Heart left ventricle (tissue), 13 donors: ENCODE measurements around the gene OR2V1.
"Not testable (repeated sequence)": the region's sequence is repeated elsewhere in the genome, so short reads cannot be mapped to it uniquely, and the experiment has no call there.

ENCODE experiments used
- POLR2A ChIP-seq, 2 donors: fragments of 450-650 bp; IDR thresholded peaks; one replicate each; pipeline ENCODE4 v1.6.1; 2017; ENCODE audit warnings: antibody characterized with exemption in 2 of 2, mild to moderate bottlenecking in 2 of 2, moderate library complexity in 2 of 2
- TF ChIP-seq, protein P1 (sequence below), 12 donors: fragments of 200-600 bp; sonication (generic) in 4 of 12; IDR thresholded peaks; one replicate each; pipeline versions ENCODE4 v1.5.0 to v1.8.0; 2018 to 2022; ENCODE audit warnings: antibody characterized with exemption in 12 of 12, mild to moderate bottlenecking in 5 of 12
- donor health status: ischemic (EF 13 %, LVEDD 7.1; RV severe dilation, severe dysfunction).
- donor health status: DM: no; HTN: yes; CAD: no.
- donor health status: DM: no; HTN: no; CAD: no.
- donor health status: ischemic (EF 25% LVEDD 6.9; RV normal size, moderate dysfunction).
- donor health status: ischemic (EF 25% LVEDD 5.7; RV mildly dilated, moderate dysfunction).
- donor health status: ischemic (EF 35%, LVEDD 5.7; RV mildly dilated, moderate dysfunction).
- donor health status: nonischemic (EF 11% LVEDD 7.7; RV severe dilation, severe dysfunction).
- donor health status: DM: yes; HTN: yes; CAD: no.
- donor health status: PGD.
- donor health status: ischemic (EF 29% LVEDD 5.4; RV normal size, mild dysfunction).
- donor health status: nonischemic (EF 23%, LVEDD 6.1; RV moderate dilation, normal function).

- not testable (repeated sequence) for TF ChIP-seq POLR2A (IDR thresholded peaks at IDR 0.05)
- TF ChIP-seq, protein P1, sequence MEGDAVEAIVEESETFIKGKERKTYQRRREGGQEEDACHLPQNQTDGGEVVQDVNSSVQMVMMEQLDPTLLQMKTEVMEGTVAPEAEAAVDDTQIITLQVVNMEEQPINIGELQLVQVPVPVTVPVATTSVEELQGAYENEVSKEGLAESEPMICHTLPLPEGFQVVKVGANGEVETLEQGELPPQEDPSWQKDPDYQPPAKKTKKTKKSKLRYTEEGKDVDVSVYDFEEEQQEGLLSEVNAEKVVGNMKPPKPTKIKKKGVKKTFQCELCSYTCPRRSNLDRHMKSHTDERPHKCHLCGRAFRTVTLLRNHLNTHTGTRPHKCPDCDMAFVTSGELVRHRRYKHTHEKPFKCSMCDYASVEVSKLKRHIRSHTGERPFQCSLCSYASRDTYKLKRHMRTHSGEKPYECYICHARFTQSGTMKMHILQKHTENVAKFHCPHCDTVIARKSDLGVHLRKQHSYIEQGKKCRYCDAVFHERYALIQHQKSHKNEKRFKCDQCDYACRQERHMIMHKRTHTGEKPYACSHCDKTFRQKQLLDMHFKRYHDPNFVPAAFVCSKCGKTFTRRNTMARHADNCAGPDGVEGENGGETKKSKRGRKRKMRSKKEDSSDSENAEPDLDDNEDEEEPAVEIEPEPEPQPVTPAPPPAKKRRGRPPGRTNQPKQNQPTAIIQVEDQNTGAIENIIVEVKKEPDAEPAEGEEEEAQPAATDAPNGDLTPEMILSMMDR (IDR thresholded peaks at IDR 0.05), result not testable (repeated sequence)
These were observed 33.6 kb downstream of the OR2V1 start for GRCh38 chr5:181097383-181097753.
